H1 (cell line): ENCODE data around the gene SPECC1. TPM values are rescaled to one million over a fixed set of nuclear protein-coding genes. Genes with fewer than 3 reads are reported as not detected.

Source experiments
- ASH2L ChIP-seq: fragments of 200-600, 300-600 bp; sonication (generic); IDR thresholded peaks from one replicate; pipeline ENCODE4 v1.7.1; 2017; ENCODE audit warnings: low read length
- ATF3 ChIP-seq: IDR thresholded peaks from 2 replicates; pipeline ENCODE4 v1.6.1; 2011; ENCODE audit warnings: low read depth, mild to moderate bottlenecking, low read length; ENCODE audit not compliant: insufficient read depth
- BACH1 ChIP-seq: IDR thresholded peaks from 2 replicates; pipeline ENCODE4 v1.6.1; 2012; ENCODE audit warnings: low read length, improper control_type of control experiment
- BRCA1 ChIP-seq: IDR thresholded peaks from 2 replicates; pipeline ENCODE4 v1.6.1; 2012; ENCODE audit warnings: low read depth, low read length, improper control_type of control experiment
- CTBP2 ChIP-seq: IDR thresholded peaks from 2 replicates; pipeline ENCODE4 v1.7.0; 2011; ENCODE audit warnings: borderline replicate concordance, mild to moderate bottlenecking, moderate library complexity, mixed read lengths, low read length; ENCODE audit not compliant: insufficient read depth, insufficient read length
- GABPA ChIP-seq: IDR thresholded peaks from 2 replicates; pipeline ENCODE4 v1.6.1; 2011; ENCODE audit warnings: mild to moderate bottlenecking, low read length, moderate library complexity, borderline replicate concordance; ENCODE audit not compliant: insufficient read depth
- HDAC2 ChIP-seq, 2 experiments: fragments of 300-600 bp in 1 of 2; sonication (generic) in 1 of 2; IDR thresholded peaks; 2 replicates each; pipeline ENCODE4 v1.6.1; 2011 to 2012; ENCODE audit warnings: low read depth in 2 of 2, low read length in 2 of 2, mild to moderate bottlenecking in 2 of 2, moderate library complexity in 2 of 2, borderline replicate concordance in 1 of 2, inconsistent platforms in 1 of 2
- HDAC6 ChIP-seq: IDR thresholded peaks from one replicate; pipeline ENCODE4 v1.7.1; 2012; ENCODE audit warnings: low read depth, mild to moderate bottlenecking, inconsistent platforms, low read length, moderate library complexity
- JUN ChIP-seq: IDR thresholded peaks from 2 replicates; pipeline ENCODE4 v1.6.1; 2011; ENCODE audit warnings: low read depth, mild to moderate bottlenecking, improper control_type of control experiment, low read length
- KDM5A ChIP-seq: fragments of 200-600 bp; IDR thresholded peaks from 2 replicates; pipeline ENCODE4 v1.7.1; 2012; ENCODE audit warnings: mild to moderate bottlenecking, low read length, inconsistent platforms, mixed read lengths
- NRF1 ChIP-seq: IDR thresholded peaks from 2 replicates; pipeline ENCODE4 v1.6.1; 2011; ENCODE audit warnings: mild to moderate bottlenecking, low read depth, low read length, improper control_type of control experiment
- RAD21 ChIP-seq, 2 experiments: IDR thresholded peaks in 1 of 2; conservative IDR thresholded peaks in 1 of 2; 2 replicates each; pipeline ENCODE4 v1.6.1; 2011; ENCODE audit warnings: low read depth in 2 of 2, low read length in 2 of 2, improper control_type of control experiment in 1 of 2, inconsistent platforms in 1 of 2, mild to moderate bottlenecking in 1 of 2, moderate library complexity in 1 of 2
- SIN3A ChIP-seq, 2 experiments: IDR thresholded peaks in 1 of 2; conservative IDR thresholded peaks in 1 of 2; 2 replicates each; pipeline ENCODE4 v1.6.1; 2011 to 2012; ENCODE audit warnings: low read length in 2 of 2, improper control_type of control experiment in 1 of 2, low read depth in 1 of 2, mild to moderate bottlenecking in 1 of 2
- SIX5 ChIP-seq: IDR thresholded peaks from 2 replicates; pipeline ENCODE4 v1.6.1; 2011; ENCODE audit warnings: mild to moderate bottlenecking, low read depth, low read length
- SP2 ChIP-seq: IDR thresholded peaks from 2 replicates; pipeline ENCODE4 v1.6.1; 2012; ENCODE audit warnings: mild to moderate bottlenecking, low read length, inconsistent platforms
- SUZ12 ChIP-seq: fragments of 200-600 bp; sonication (generic); IDR thresholded peaks from 2 replicates; pipeline ENCODE4 v1.6.1; 2012; ENCODE audit warnings: mild to moderate bottlenecking, inconsistent platforms, low read length, moderate library complexity, mixed read lengths
- TAF1 ChIP-seq: IDR thresholded peaks from 2 replicates; pipeline ENCODE4 v1.6.1; 2011; ENCODE audit warnings: mild to moderate bottlenecking, low read depth, low read length
- TAF7 ChIP-seq: optimal IDR thresholded peaks from 2 replicates; pipeline ENCODE3; 2011; ENCODE audit warnings: low read depth, mild to moderate bottlenecking, inconsistent platforms, low read length, moderate library complexity, borderline replicate concordance
- TCF12 ChIP-seq: IDR thresholded peaks from 2 replicates; pipeline ENCODE4 v1.6.1; 2011; ENCODE audit warnings: low read depth, mild to moderate bottlenecking, low read length
- USF2 ChIP-seq: IDR thresholded peaks from 2 replicates; pipeline ENCODE4 v1.6.1; 2011; ENCODE audit warnings: low read length, improper control_type of control experiment
- YY1 ChIP-seq: IDR thresholded peaks from 2 replicates; pipeline ENCODE4 v1.6.1; 2011; ENCODE audit warnings: low read depth, mild to moderate bottlenecking, low read length
- ZNF274 ChIP-seq: IDR thresholded peaks from 2 replicates; pipeline ENCODE4 v1.7.0; 2012; ENCODE audit warnings: low read length, borderline replicate concordance; ENCODE audit errors: extremely low read depth
- polyA plus RNA-seq, 7 experiments: library from polyadenylated mRNA; depleted of rRNA in 3 of 7; stranded (reverse) in 5 of 7; unstranded in 2 of 7; fragments of >200 nt in 5 of 7; fragments of 200-250 nt in 2 of 7; gene quantifications; 1 replicate in 5 of 7; 2 replicates in 1 of 7; 4 replicates in 1 of 7; pipeline versions ENCODE4 v1.2.1 to v1.2.3, GENCODE V29; 2011 to 2013; ENCODE audit warnings: missing spikeins in 2 of 7, mixed read lengths in 2 of 7
- total RNA-seq: library from RNA; stranded (reverse); fragmentation: NEBNext Ultra II Directional; extraction: Animal tissue kit (Norgen Biotek cat#: 25700); gene quantifications from 2 replicates; pipeline ENCODE4 v1.2.1, GENCODE V29; 2021

SPECC1 gene
- total and polyA plus RNA-seq, 2 of the 8 experiments (the other 6 are each of a cell fraction or from before 2014, with no cell fraction given) = 35.8 to 87.9 TPM

GRCh38 chr17:20121359-20122253 lies 112.4 kb downstream of the SPECC1 start (continued):
- TF ChIP-seq SUZ12 = no peak
- no peak for TF ChIP-seq TAF1
- no peak for TF ChIP-seq ATF3
- TF ChIP-seq HDAC2 (IDR thresholded peaks at IDR 0.05; ENCODE audit: borderline replicate concordance in 1 of 2, low read depth in 2 of 2, low read length in 2 of 2) = no peak
- no peak for TF ChIP-seq TCF12
- 0 out of 2 replicates have a peak, but pooled peaks have one; percentile 45 for TF ChIP-seq YY1
- no peak for TF ChIP-seq KDM5A
- TF ChIP-seq SP2 = no peak
- TF ChIP-seq SIX5 = no peak
- no peak for TF ChIP-seq TAF7
- TF ChIP-seq NRF1 = no peak
- TF ChIP-seq RAD21 (IDR thresholded peaks at IDR 0.05 in 1 of 2, conservative IDR thresholded peaks at IDR 0.05 in 1 of 2; ENCODE audit: low read depth in 2 of 2, low read length in 2 of 2) = peak; percentile 96 to 98
- TF ChIP-seq JUN = no peak
- TF ChIP-seq GABPA = no peak
- no peak for TF ChIP-seq BACH1
- no peak for TF ChIP-seq ZNF274
- TF ChIP-seq HDAC6 = no peak
- no peak for TF ChIP-seq USF2
- no peak for TF ChIP-seq ASH2L
- no peak for TF ChIP-seq BRCA1
- peak in 1 of 2 experiments; percentile 47; a peak in 1 of 4 replicates for TF ChIP-seq SIN3A (conservative IDR thresholded peaks at IDR 0.05 in 1 of 2, IDR thresholded peaks at IDR 0.05 in 1 of 2; ENCODE audit: low read depth in 1 of 2, low read length in 2 of 2)
- no peak for TF ChIP-seq CTBP2
